HG03575 (cell line): ENCODE data around the gene NLRP1.

Experiments
- ATAC-seq: cut with Tn5 transposase; IDR thresholded peaks from one replicate; pipeline ENCODE4 v1.9.1; 2021; ENCODE audit not compliant: unreplicated experiment, insufficient number of reproducible peaks, low FRiP score; ENCODE audit errors: extremely low read depth

The NLRP1 gene

GRCh38 chr17:5561736-5562571 is 22.4 kb downstream of the NLRP1 start:
- no peak for ATAC-seq

DNA sequence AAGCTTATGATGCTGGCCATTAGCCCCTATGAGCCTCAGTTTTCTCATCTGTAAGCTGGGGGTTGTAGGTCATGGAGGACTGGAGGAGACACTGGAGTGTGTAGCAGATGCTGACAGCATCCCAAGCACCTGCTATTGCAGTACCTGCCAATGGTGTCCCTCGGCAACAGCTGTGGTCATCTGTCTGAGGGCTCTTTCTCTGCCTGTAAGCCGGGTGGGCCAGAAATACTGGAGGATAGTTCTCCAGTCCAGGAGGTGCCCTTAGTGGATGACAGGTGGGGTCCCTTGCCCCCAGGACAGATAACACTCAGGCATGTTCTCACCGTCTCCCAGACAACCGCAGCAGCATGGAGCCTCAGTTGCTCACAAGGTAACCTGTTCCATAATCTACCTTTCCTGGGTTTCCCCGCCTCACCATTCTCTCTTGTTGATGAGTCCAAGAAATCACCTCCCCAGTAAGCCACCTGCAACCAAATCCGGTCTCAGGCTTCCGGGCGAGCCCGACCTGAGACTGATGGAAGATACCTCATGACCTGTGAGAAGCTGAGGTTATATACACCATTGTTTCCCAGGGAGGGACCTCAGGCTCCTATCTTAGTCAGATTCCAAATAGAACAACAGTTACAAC is 23.8 kb downstream of the NLRP1 start:
- no peak for ATAC-seq

DNA sequence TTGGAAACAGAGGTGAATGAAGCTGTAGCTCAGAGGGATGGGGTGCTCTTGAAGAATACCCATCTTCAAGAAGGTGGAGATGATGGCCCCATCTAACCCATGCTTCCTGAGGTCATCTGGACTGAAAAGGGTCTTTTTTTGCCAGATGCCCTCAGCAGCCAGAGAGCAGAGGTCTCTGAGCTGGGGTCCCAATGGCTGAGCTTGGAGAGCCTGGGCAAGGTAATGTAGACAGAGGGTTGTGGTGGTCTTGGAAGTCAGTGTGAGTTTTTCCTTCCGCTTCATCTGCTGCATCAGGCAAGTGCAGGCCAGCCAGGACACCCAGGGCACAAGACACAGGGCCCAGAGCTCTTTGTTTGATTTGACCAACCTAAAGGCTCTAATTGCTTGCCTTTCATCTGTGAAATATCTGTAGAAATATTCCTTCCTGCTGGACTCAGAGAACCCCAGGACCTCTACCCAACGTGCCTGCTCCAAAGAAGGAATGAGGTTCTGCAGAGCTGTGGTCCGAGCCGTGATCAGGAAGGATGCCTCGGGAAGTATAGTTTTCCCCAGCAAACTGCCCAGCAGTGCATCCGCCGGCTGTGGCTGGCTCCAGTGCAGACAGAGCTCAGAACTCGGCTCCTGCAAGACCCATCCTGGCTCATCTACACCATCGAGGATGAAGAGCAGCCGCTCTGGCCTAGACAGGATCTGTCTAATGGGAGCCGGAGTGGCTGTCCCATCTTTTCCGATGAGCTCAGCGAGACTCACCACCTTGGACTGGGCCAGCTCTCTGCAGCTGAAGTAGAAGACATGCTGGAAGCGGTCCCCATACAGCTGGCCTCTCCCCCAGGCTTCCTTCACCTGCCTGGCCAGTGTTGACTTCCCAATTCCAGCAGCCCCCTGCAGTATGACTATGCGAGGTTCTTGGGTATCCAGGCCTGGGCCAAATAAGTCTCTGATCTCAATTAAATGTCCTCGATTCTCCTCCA is 25.2 kb downstream of the NLRP1 start:
- no peak for ATAC-seq

DNA sequence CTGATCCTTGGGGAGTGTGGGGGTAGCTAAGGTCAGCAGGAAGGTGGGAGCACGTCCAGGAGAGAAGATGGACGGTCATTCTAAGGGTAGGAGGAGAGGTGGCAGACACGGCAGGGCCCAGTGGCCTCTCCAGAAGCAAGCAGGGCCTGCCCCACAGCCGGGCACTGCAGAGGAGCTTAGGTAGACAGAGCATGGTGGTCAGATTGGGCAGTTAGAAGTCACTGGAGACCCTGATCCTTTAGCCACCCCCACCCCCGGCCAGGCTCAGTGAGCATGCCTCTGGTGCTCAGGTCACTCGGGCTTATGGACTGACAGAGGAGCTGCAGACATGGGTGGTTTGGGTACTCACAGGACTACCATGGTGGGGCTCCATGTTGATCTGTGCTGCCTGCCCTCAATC is 26.3 kb downstream of the NLRP1 start:
- no peak for ATAC-seq

DNA sequence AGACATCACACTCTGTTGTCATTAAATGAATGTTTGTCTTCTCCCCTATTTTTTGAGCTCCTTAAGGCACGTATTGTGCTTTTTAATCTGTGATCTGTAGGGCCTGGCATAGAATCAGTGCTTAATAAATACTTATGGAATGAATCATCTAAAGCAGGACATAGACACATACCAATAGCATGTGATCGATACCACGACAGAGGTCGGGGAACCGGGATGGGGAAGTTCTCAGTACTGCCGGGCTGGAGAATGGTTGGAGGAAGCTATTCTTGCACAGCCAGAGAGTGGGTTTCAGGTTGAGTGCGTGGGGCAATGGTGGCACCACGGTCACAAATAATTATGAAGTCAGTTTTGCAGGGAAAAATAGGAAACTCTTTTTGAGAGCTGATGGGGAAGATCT is 26.8 kb downstream of the NLRP1 start:
- ATAC-seq = no peak

DNA sequence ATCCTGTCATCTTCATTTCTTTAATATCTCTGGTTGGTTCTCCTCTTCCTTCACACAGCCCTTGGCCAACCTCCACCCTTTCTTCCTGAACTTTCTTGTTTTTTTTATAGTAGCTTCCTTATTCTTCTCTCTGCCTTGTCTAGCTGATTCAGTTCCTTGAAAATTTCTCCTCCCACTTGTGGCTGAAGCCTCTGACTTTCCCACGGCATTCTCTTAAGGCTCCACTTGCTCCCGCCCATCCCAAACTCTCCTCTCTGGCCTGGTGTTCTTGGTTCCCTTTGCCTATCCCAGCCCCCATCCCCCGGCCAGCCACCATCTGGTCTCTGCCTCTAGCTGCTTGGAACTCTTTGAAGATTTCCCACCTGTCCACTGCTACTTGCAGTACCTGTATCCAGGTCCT is 29.1 kb downstream of the NLRP1 start:
- no peak for ATAC-seq

GRCh38 chr17:5553479-5553878 is 30.8 kb downstream of the NLRP1 start:
- ATAC-seq = no peak

- no peak for ATAC-seq
Observed at GRCh38 chr17:5552841-5553240, 31.5 kb downstream of the NLRP1 start.

GRCh38 chr17:5545051-5545987 is 39.0 kb downstream of the NLRP1 start:
- ATAC-seq = no peak

DNA sequence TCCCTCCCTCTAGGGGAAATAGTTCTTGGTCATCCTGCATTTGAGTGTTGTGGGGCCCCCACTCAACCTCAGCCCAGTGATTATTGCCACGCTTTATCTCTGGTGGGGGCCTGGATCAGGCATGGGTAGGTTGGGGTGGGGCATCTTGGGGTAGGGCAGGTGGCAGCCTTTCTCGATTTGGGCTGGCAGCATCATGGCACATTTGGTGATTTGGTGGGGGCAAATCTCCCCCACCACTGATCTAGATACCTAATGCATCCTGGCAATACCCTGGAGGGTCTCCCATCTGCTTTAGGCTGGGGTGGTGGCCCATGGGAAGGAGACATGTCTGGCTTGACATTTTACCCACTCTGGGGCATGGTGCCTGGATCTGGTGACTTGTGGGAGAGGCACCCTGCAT is 40.2 kb downstream of the NLRP1 start:
- ATAC-seq = no peak

- no peak for ATAC-seq
Observed at GRCh38 chr17:5541610-5542202, 42.6 kb downstream of the NLRP1 start.

DNA sequence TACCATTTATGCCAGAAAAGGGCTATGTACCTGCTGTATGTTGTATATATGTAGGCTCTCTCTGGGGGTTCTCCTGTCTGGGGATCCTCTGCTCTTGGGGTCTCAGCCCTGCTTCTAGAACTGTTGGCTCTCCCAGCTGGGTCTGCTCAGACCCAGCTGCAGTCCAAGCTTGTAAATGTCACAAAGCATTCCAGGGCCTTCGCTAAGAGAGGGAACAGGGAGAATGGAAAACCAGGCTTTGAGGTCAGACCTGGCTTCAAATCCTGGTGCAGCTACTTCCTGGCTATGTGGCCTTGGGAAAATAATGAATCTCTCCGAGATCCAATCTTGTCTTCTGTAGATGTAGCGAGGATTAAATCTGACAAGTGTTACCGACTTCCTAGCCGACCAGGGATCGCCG is 44.0 kb downstream of the NLRP1 start:
- ATAC-seq = no peak

GRCh38 chr17:5539286-5539685 is 45.0 kb downstream of the NLRP1 start:
- no peak for ATAC-seq

GRCh38 chr17:5536866-5537650 is 47.3 kb downstream of the NLRP1 start:
- no peak for ATAC-seq

DNA sequence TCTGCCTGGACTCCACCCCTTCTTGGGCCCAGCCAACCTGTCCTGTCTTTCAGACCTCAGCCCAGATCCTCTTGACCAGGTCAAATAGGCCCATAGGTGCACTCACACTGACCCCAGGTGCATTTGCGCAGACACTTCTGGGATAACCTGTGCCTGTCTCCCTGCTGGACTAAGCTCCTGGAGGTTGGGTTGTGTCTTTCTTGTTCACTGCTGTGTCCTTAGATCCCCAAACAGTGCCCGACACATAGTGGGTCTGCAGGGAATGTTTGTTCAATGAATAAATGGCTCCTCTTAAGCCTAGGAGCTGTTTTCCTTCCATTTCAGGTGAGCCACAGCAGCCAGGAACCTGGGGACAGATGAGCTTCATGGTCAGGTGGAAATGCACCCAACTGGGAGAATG is 48.9 kb downstream of the NLRP1 start:
- ATAC-seq = no peak

DNA sequence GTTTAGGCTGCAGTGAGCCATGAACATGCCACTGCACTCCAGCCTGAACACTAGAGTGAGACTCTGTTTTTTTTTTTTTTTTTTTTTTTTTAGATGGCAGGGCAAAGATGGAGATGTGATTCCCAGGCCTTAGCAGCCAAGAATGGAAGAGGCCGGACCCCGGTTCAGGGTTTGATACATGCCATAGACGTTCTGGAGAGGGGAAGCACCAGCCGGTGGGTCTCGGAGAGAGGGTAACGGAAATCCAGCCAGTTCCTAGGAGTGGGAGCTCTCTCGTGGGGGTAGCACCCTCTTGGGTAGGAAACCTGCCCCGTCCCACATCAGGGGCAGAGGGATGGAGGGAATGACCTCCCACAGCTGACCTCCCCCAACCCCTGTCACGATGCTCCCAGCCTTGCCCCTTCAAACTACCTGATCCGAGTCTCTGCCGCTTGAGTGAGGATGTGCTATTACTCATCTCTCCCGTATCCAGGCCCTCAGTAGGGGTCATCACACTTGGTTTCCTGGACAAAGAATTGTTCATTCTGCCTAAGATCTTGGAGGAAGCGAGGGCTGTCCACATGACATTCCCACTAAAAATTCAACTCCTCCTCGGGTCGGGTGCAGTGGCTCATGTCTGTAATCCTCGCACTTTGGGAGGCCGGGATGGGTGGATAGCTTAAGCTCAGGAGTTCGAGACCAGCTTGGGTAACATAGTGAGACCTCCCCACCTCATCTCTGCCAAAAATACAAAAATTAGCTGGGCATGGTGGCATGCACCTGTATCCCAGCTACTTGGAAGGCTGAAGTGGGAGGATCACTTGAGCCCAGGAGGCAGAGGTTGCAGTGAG is 50.6 kb downstream of the NLRP1 start:
- ATAC-seq = no peak

DNA sequence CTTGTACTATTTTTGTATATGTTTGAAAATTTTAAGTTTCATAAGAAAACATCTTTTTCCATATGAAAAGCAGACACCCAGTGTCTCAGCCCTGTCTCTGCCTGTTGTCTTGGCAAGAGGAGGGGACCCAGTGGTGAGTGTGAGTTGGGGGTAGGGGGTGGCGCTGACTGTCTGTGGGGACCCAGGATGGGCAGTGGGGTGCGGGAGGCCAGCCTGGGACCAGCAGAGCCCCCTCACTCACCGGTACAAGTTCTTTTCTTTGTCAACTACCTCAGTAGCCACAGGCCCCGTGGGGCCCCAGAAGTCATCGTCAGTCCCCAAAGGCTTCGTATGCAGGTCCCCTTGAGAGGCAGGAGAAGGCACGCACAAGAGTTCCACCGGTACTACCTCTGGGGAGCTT is 51.7 kb downstream of the NLRP1 start:
- ATAC-seq = no peak
